HFF-Myc (cell line): Measurements from ENCODE around the gene ETS2.

Source experiments
- DNase-seq: peaks from one replicate; pipeline ENCODE4 v3.0.0-alpha.2; 2011; ENCODE audit warnings: low read depth; ENCODE audit errors: extremely low read depth
- H3K4me3 ChIP-seq: replicated peaks from 2 replicates; pipeline ENCODE4 v1.5.1; 2011; ENCODE audit warnings: low read depth, mild to moderate bottlenecking, control low read depth, low read length
- CTCF ChIP-seq: IDR thresholded peaks from 2 replicates; pipeline ENCODE4 v1.5.1; 2012; ENCODE audit warnings: mild to moderate bottlenecking, low read depth, low read length, control low read depth; ENCODE audit errors: missing control alignments

Gene ETS2

GRCh38 chr21:38869946-38870345 is 64.2 kb downstream of the ETS2 start:
- H3K4me3 ChIP-seq = no peak overlapping the region
- no peak for DNase-seq
- no peak for TF ChIP-seq CTCF
